ENCODE measurements around the gene RASA3. TPM values are rescaled to one million over a fixed set of nuclear protein-coding genes. Genes with fewer than 3 reads are reported as not detected.

The RASA3 gene
- polyA plus RNA-seq, 1 donor from 2014 or later, result 8.5 TPM

- Histone ChIP-seq H3K79me2 (replicated peaks; ENCODE audit: insufficient read depth, low read length) (peaks cover 29% of the 10 kb centered on the region), H3K27ac (ENCODE audit: low read length) (peak overlapping the region; percentile 57), H3K9me2 (ENCODE audit: insufficient read depth, low read length) (no peaks in the 10 kb centered on the region), H2AFZ (ENCODE audit: low read depth, low read length) (peak overlapping the region; percentile 69), H3K9ac (ENCODE audit: low read length) (peak overlapping the region; percentile 72), H3K36me3 (ENCODE audit: insufficient read depth, low read length) (no peaks in the 10 kb centered on the region), H4K20me1 (ENCODE audit: insufficient read depth) (no peaks in the 10 kb centered on the region), H3K9me3 (ENCODE audit: low read length) (no peaks in the 10 kb centered on the region), H3K4me2 (ENCODE audit: low read length) (peak overlapping the region; percentile 52), H3K27me3 (ENCODE audit: insufficient read depth, low read depth, low read length) (no peaks in the 10 kb centered on the region), H3K4me3 (ENCODE audit: low read length) (peak overlapping the region; percentile 94), H3F3A (ENCODE audit: insufficient read depth, low read length, poor library complexity, severe bottlenecking) (no peaks in the 10 kb centered on the region)
- TF ChIP-seq EP300 (conservative IDR thresholded peaks at IDR 0.05; ENCODE audit: poor library complexity, severe bottlenecking) (no peak), POLR2AphosphoS5 (IDR thresholded peaks at IDR 0.05) (no peak), RAD21 (conservative IDR thresholded peaks at IDR 0.05) (no peak), SMC3 (conservative IDR thresholded peaks at IDR 0.05; ENCODE audit: poor library complexity) (no peak), CTCF (IDR thresholded peaks at IDR 0.05; ENCODE audit: poor library complexity, severe bottlenecking) (no peak), REST (IDR thresholded peaks at IDR 0.05; ENCODE audit: borderline replicate concordance) (peak; percentile 48), MXI1 (conservative IDR thresholded peaks at IDR 0.05; ENCODE audit: poor library complexity, severe bottlenecking) (peak; percentile 81), TAF1 (IDR thresholded peaks at IDR 0.05; ENCODE audit: low read depth) (peak; percentile 34), EZH2 (IDR thresholded peaks at IDR 0.05; ENCODE audit: borderline replicate concordance, insufficient read depth, low read length, poor library complexity, severe bottlenecking) (no peak)
These were observed 622 bp downstream of the RASA3 start for GRCh38 chr13:114131583-114132418.

GRCh38 chr13:114130837-114131582 lies 1.4 kb downstream of the RASA3 start:
- Histone ChIP-seq H3F3A (ENCODE audit: insufficient read depth, low read length, poor library complexity, severe bottlenecking) (no peaks in the 10 kb centered on the region), H3K36me3 (ENCODE audit: insufficient read depth, low read length) (no peaks in the 10 kb centered on the region), H3K9me3 (ENCODE audit: low read length) (no peaks in the 10 kb centered on the region), H3K4me2 (ENCODE audit: low read length) (peak overlapping the region; percentile 52), H3K9ac (ENCODE audit: low read length) (peak overlapping the region; percentile 72), H3K4me3 (ENCODE audit: low read length) (peak overlapping the region; percentile 94), H3K79me2 (replicated peaks; ENCODE audit: insufficient read depth, low read length) (peaks cover 34% of the 10 kb centered on the region), H4K20me1 (ENCODE audit: insufficient read depth) (no peaks in the 10 kb centered on the region), H2AFZ (ENCODE audit: low read depth, low read length) (peak overlapping the region; percentile 69), H3K27ac (ENCODE audit: low read length) (peak overlapping the region; percentile 57), H3K27me3 (ENCODE audit: insufficient read depth, low read depth, low read length) (no peaks in the 10 kb centered on the region), H3K9me2 (ENCODE audit: insufficient read depth, low read length) (no peaks in the 10 kb centered on the region)
- TF ChIP-seq RAD21 (conservative IDR thresholded peaks at IDR 0.05), result no peak
- no peak for TF ChIP-seq MXI1 (conservative IDR thresholded peaks at IDR 0.05; ENCODE audit: poor library complexity, severe bottlenecking)
- TF ChIP-seq EZH2 (IDR thresholded peaks at IDR 0.05; ENCODE audit: borderline replicate concordance, insufficient read depth, low read length, poor library complexity, severe bottlenecking), result no peak
- no peak for TF ChIP-seq EP300 (conservative IDR thresholded peaks at IDR 0.05; ENCODE audit: poor library complexity, severe bottlenecking)
- no peak for TF ChIP-seq POLR2AphosphoS5 (IDR thresholded peaks at IDR 0.05)
- no peak for TF ChIP-seq TAF1 (IDR thresholded peaks at IDR 0.05; ENCODE audit: low read depth)
- no peak for TF ChIP-seq SMC3 (conservative IDR thresholded peaks at IDR 0.05; ENCODE audit: poor library complexity)
- TF ChIP-seq REST (IDR thresholded peaks at IDR 0.05; ENCODE audit: borderline replicate concordance), result no peak
